ENCODE results near the gene KIAA1217. TPM values are rescaled to one million over a fixed set of nuclear protein-coding genes. Genes with fewer than 3 reads are reported as not detected.

KIAA1217 gene
- total RNA-seq, 1 experiment from 2014 or later: 48.3 TPM

GRCh38 chr10:24340883-24341282, 131.9 kb downstream of the KIAA1217 start:
- CTCF ChIA-PET: no interaction called here
- no peak for DNase-seq (ENCODE audit: unreplicated experiment)
- no peak overlapping the region for H3K4me3 Mint-ChIP-seq (ENCODE audit: unreplicated experiment)
- no peak overlapping the region for H3K27ac Mint-ChIP-seq (ENCODE audit: low read depth, unreplicated experiment)
- intact Hi-C loops (cut with micrococcal nuclease): no loop called here
- peaks cover 34% of the 10 kb centered on the region for H3K4me1 Mint-ChIP-seq (ENCODE audit: insufficient read depth, unreplicated experiment)
- H3K27me3 Mint-ChIP-seq (ENCODE audit: insufficient read depth, unreplicated experiment): no peaks in the 10 kb centered on the region
- BruUV-seq (replicated peaks): no TSS peak
- TF ChIP-seq, protein P1, sequence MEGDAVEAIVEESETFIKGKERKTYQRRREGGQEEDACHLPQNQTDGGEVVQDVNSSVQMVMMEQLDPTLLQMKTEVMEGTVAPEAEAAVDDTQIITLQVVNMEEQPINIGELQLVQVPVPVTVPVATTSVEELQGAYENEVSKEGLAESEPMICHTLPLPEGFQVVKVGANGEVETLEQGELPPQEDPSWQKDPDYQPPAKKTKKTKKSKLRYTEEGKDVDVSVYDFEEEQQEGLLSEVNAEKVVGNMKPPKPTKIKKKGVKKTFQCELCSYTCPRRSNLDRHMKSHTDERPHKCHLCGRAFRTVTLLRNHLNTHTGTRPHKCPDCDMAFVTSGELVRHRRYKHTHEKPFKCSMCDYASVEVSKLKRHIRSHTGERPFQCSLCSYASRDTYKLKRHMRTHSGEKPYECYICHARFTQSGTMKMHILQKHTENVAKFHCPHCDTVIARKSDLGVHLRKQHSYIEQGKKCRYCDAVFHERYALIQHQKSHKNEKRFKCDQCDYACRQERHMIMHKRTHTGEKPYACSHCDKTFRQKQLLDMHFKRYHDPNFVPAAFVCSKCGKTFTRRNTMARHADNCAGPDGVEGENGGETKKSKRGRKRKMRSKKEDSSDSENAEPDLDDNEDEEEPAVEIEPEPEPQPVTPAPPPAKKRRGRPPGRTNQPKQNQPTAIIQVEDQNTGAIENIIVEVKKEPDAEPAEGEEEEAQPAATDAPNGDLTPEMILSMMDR (IDR thresholded peaks at IDR 0.05; ENCODE audit: unreplicated experiment): no peak
- peaks cover 5% of the 10 kb centered on the region for H3K36me3 Mint-ChIP-seq (ENCODE audit: insufficient read depth, unreplicated experiment)
- POLR2A ChIA-PET: no interaction called here
- no peaks in the 10 kb centered on the region for H3K9me3 Mint-ChIP-seq (ENCODE audit: unreplicated experiment)

DNA sequence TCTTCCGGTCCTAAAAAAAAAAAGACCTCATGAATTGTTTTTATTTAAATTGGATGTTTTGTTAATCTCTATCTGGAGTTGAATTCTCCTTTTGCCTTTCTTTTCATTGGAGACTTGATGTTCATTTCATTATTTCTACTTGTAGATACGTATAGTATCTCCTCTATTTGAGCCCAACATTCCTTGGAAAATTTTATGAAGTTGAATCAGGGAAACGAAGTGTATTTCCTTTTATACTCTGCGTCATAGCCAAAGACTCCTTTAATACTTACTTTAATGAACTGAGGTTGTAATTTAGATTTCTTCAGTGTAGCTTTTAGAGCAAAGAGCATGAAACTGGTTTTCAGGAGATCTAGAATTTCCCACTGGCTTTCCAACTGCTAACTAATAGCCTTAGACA, 132.4 kb downstream of the KIAA1217 start:
- Mint-ChIP-seq H3K27me3 (ENCODE audit: insufficient read depth, unreplicated experiment) (no peaks in the 10 kb centered on the region), H3K27ac (ENCODE audit: low read depth, unreplicated experiment) (no peak overlapping the region), H3K4me1 (ENCODE audit: insufficient read depth, unreplicated experiment) (peaks cover 34% of the 10 kb centered on the region), H3K9me3 (ENCODE audit: unreplicated experiment) (no peaks in the 10 kb centered on the region), H3K4me3 (ENCODE audit: unreplicated experiment) (no peak overlapping the region), H3K36me3 (ENCODE audit: insufficient read depth, unreplicated experiment) (peaks cover 5% of the 10 kb centered on the region)
- ChIA-PET CTCF (interaction anchor here (1.4 to 1.5 kb wide), 3 partner anchors 11 to 54 kb away, joined by 3 to 7 read pairs (median 3); no protein-coding TSS in a partner anchor), POLR2A (interaction anchor here (0.9 to 1.5 kb wide), 4 partner anchors 8 to 132 kb away, joined by 3 to 7 read pairs (median 5); no protein-coding TSS in a partner anchor)
- intact Hi-C loops (cut with micrococcal nuclease): no loop called here
- no peak for DNase-seq (ENCODE audit: unreplicated experiment)
- BruUV-seq (replicated peaks): no TSS peak
- TF ChIP-seq, protein P1 (IDR thresholded peaks at IDR 0.05; ENCODE audit: unreplicated experiment): no peak

DNA sequence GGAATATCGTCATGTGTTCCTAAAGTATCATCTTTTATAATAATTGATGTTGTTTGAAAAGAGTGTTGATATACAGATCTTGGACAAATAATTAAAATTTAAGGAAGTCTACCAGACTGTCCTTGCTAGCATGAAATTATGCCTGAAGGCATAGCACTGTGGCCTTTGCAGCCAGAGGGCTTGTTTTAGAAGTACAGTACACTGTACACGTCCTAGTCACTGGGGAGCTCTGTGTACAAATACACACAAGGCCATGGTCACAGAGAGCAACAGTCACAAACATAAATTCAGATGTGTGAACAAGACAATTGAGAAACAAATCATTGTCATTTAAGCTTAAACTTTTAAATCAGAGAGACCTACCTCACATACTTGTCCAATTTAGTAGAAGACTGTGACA, 133.0 kb downstream of the KIAA1217 start:
- no TSS peak for BruUV-seq (replicated peaks)
- Mint-ChIP-seq H3K27ac (ENCODE audit: low read depth, unreplicated experiment) (no peak overlapping the region), H3K36me3 (ENCODE audit: insufficient read depth, unreplicated experiment) (peaks cover 5% of the 10 kb centered on the region), H3K4me3 (ENCODE audit: unreplicated experiment) (no peak overlapping the region), H3K9me3 (ENCODE audit: unreplicated experiment) (no peaks in the 10 kb centered on the region), H3K27me3 (ENCODE audit: insufficient read depth, unreplicated experiment) (no peaks in the 10 kb centered on the region), H3K4me1 (ENCODE audit: insufficient read depth, unreplicated experiment) (peaks cover 36% of the 10 kb centered on the region)
- POLR2A ChIA-PET: interaction anchor here (0.9 to 1.5 kb wide), 4 partner anchors 9 to 132 kb away, joined by 3 to 7 read pairs (median 5); no protein-coding TSS in a partner anchor
- TF ChIP-seq, protein P1 (IDR thresholded peaks at IDR 0.05; ENCODE audit: unreplicated experiment): no peak
- CTCF ChIA-PET: interaction anchor here (0.8 to 1.5 kb wide), 4 partner anchors 11 to 54 kb away, joined by 3 to 7 read pairs (median 3); no protein-coding TSS in a partner anchor
- DNase-seq (ENCODE audit: unreplicated experiment): no peak
- intact Hi-C loops (cut with micrococcal nuclease): no loop called here

- BruUV-seq (replicated peaks): TSS peak; percentile 98
- Mint-ChIP-seq H3K9me3 (ENCODE audit: unreplicated experiment) (no peaks in the 10 kb centered on the region), H3K36me3 (ENCODE audit: insufficient read depth, unreplicated experiment) (no peaks in the 10 kb centered on the region), H3K4me3 (ENCODE audit: unreplicated experiment) (peak overlapping the region; percentile 52), H3K27me3 (ENCODE audit: insufficient read depth, unreplicated experiment) (no peaks in the 10 kb centered on the region), H3K27ac (ENCODE audit: low read depth, unreplicated experiment) (peak overlapping the region; percentile 90), H3K4me1 (ENCODE audit: insufficient read depth, unreplicated experiment) (peaks cover 41% of the 10 kb centered on the region)
- ChIA-PET CTCF (interaction anchor here (0.8 to 1.7 kb wide), 6 partner anchors 12 to 349 kb away, joined by 3 to 7 read pairs (median 4); no protein-coding TSS in a partner anchor), POLR2A (interaction anchor here (0.9 to 3.2 kb wide), 12 partner anchors 9 to 177 kb away, joined by 3 to 32 read pairs (median 4); no protein-coding TSS in a partner anchor)
- TF ChIP-seq, protein P1 (IDR thresholded peaks at IDR 0.05; ENCODE audit: unreplicated experiment): no peak
- intact Hi-C loops (cut with micrococcal nuclease): loop anchor here (1.0 kb wide), 1 partner anchor 87 kb away; no protein-coding TSS in a partner anchor
- DNase-seq (ENCODE audit: unreplicated experiment): no peak
These were observed 134.7 kb downstream of the KIAA1217 start for GRCh38 chr10:24343686-24344085.
